ENCODE results near the gene GRIN2B. TPM values are rescaled to one million over a fixed set of nuclear protein-coding genes. Genes with fewer than 3 reads are reported as not detected.

Gene GRIN2B
- total RNA-seq (not detected in 2 replicates), polyA plus RNA-seq (not detected in 2 replicates), polyA minus RNA-seq (not detected in 2 replicates), Bru-seq, nascent RNA (percentile 7 among the genes with signal in this experiment), BruChase-seq, experiment 1, labeled RNA remaining after a 6-hour chase (percentile 8 among the genes with signal in this experiment), BruChase-seq, experiment 2, labeled RNA remaining after a 2-hour chase (percentile 7 among the genes with signal in this experiment)
- not detected in 2 replicates for polyA plus RNA-seq (2011; cell fraction: cytosol; rRNA removed)
- polyA plus RNA-seq (2011; cell fraction: nucleus; rRNA removed): not detected in 2 replicates
- polyA plus RNA-seq (2012): under 0.01 TPM in 1 of 2 replicates, not detected in the other
- not detected for polyA minus RNA-seq (2011; cell fraction: cytosol; rRNA and poly(A)+ RNA removed)
- not detected in 2 replicates for polyA minus RNA-seq (2011; cell fraction: nucleus; rRNA and poly(A)+ RNA removed)
- long read RNA-seq: 0 reads

GRCh38 chr12:13981296-13981962, at the start of gene GRIN2B:
TSS of gene GRIN2B (minus strand) at chr12:13981602. CDS start at chr12:13866208, 115,394 bp downstream.
- Histone ChIP-seq H3K36me3 (ENCODE audit: control insufficient read depth in 2 of 2, extremely low read depth in 1 of 2, insufficient read depth in 2 of 2, low read length in 2 of 2) (no peaks in the 10 kb centered on the region), H4K20me1 (replicated peaks; ENCODE audit: control insufficient read depth, extremely low read depth, insufficient read depth, low read length) (no peaks in the 10 kb centered on the region), H3K4me1 (ENCODE audit: control insufficient read depth, extremely low read depth, insufficient read depth, low read length) (no peaks in the 10 kb centered on the region), H3K9me3 (replicated peaks; ENCODE audit: control insufficient read depth, insufficient read depth, low read length) (no peaks in the 10 kb centered on the region), H3K4me3 (replicated peaks in 1 of 3; ENCODE audit: insufficient read depth in 1 of 3, low read depth in 1 of 3, low read length in 3 of 3) (no peak within 1 kb of the TSS), H3K79me2 (ENCODE audit: control insufficient read depth, insufficient read depth, low read length) (no peaks in the 10 kb centered on the region), H3K9me1 (replicated peaks; ENCODE audit: control insufficient read depth, extremely low read depth, insufficient read depth, low read length) (no peaks in the 10 kb centered on the region), H3K27me3 (ENCODE audit: control insufficient read depth in 2 of 2, insufficient read depth in 2 of 2, low read length in 2 of 2) (peaks cover 12 to 26% of the 10 kb centered on the region in 2 experiments), H3K27ac (ENCODE audit: insufficient read depth, low read depth, low read length) (no peak within 1 kb of the TSS), H2AFZ (ENCODE audit: low read depth, low read length) (no peak within 1 kb of the TSS), H3K9ac (replicated peaks; ENCODE audit: extremely low read depth, insufficient read depth, low read length) (no peak within 1 kb of the TSS), H3K4me2 (ENCODE audit: insufficient read depth, low read length) (no peak within 1 kb of the TSS)
- no peak for FAIRE-seq
- CTCF ChIA-PET: no interaction called here
- dilution Hi-C loops (cut with MboI; ENCODE audit: extremely low pct_ligation_motif_present, low sequenced_read_pairs) (no loop called here), intact Hi-C loops (cut with micrococcal nuclease) (no loop called here)
- DNase-seq (ENCODE audit: low read depth, low spot score): no peak
- POLR2A ChIA-PET: no interaction called here
- TF ChIP-seq CTCF (IDR thresholded peaks at IDR 0.05; ENCODE audit: extremely low read depth in 1 of 2, insufficient read depth in 1 of 2, low read depth in 1 of 2, low read length in 2 of 2) (no peak), POLR2A (IDR thresholded peaks at IDR 0.05; ENCODE audit: low read depth, low read length) (no peak), GATA2 (IDR thresholded peaks at IDR 0.05; ENCODE audit: insufficient read depth, insufficient read length, low read depth, low read length) (no peak), EZH2 (IDR thresholded peaks at IDR 0.05; ENCODE audit: borderline replicate concordance, low read depth, low read length, severe bottlenecking) (no peak), POLR2AphosphoS5 (IDR thresholded peaks at IDR 0.05; ENCODE audit: insufficient read depth, low read depth, low read length) (no peak)
- BruUV-seq (replicated peaks): no TSS peak
